ENCODE measurements around the gene SNRPA1.
A peak's percentile ranks its signal among the peaks of the same experiment; 100 is the strongest.

The SNRPA1 gene

GRCh38 chr15:101258238-101259144 lies 36.6 kb downstream of the SNRPA1 start:
- TF ChIP-seq CTCF (IDR thresholded peaks at IDR 0.05; ENCODE audit: control insufficient read depth, extremely low read depth, insufficient read depth), result peak; percentile 83
- peak; percentile 46 for DNase-seq (ENCODE audit: low read depth)

GRCh38 chr15:101256757-101257156 lies 38.3 kb downstream of the SNRPA1 start:
- H3K4me3 ChIP-seq (ENCODE audit: low read depth, low read length), result no peak overlapping the region
- DNase-seq (ENCODE audit: low read depth), result no peak
- TF ChIP-seq CTCF (IDR thresholded peaks at IDR 0.05; ENCODE audit: control insufficient read depth, extremely low read depth, insufficient read depth), result peak; percentile 27; the same call in 1 of the 2 replicates

More at GRCh38 chr15:101258238-101259144, 36.6 kb downstream of the SNRPA1 start:
- no peak overlapping the region for H3K4me3 ChIP-seq (ENCODE audit: low read depth, low read length)

GRCh38 chr15:101255615-101256241 lies 39.3 kb downstream of the SNRPA1 start:
- no peak for DNase-seq (ENCODE audit: low read depth)
- H3K4me3 ChIP-seq (ENCODE audit: low read depth, low read length), result no peak overlapping the region
- no peak for TF ChIP-seq CTCF (IDR thresholded peaks at IDR 0.05; ENCODE audit: control insufficient read depth, extremely low read depth, insufficient read depth)

- DNase-seq (ENCODE audit: low read depth), result no peak
- no peak overlapping the region for H3K4me3 ChIP-seq (ENCODE audit: low read depth, low read length)
- no peak for TF ChIP-seq CTCF (IDR thresholded peaks at IDR 0.05; ENCODE audit: control insufficient read depth, extremely low read depth, insufficient read depth)
Measured at GRCh38 chr15:101255051-101255395, 40.0 kb downstream of the SNRPA1 start.

GRCh38 chr15:101254157-101255050 lies 40.6 kb downstream of the SNRPA1 start:
- no peak overlapping the region for H3K4me3 ChIP-seq (ENCODE audit: low read depth, low read length)
- no peak for DNase-seq (ENCODE audit: low read depth)
- no peak for TF ChIP-seq CTCF (IDR thresholded peaks at IDR 0.05; ENCODE audit: control insufficient read depth, extremely low read depth, insufficient read depth)

- no peak for TF ChIP-seq CTCF (IDR thresholded peaks at IDR 0.05; ENCODE audit: control insufficient read depth, extremely low read depth, insufficient read depth)
- H3K4me3 ChIP-seq (ENCODE audit: low read depth, low read length), result peak overlapping the region; percentile 72
- DNase-seq (ENCODE audit: low read depth), result no peak
Measured at GRCh38 chr15:101252836-101253235, 42.2 kb downstream of the SNRPA1 start.
